IMR-90 (cell line): Measurements from ENCODE around the gene MYADM. TPM values are rescaled to one million over a fixed set of nuclear protein-coding genes. Genes with fewer than 3 reads are reported as not detected.

ENCODE experiments used
- ATAC-seq: fragments of 200-7000 bp; cut with Tn5 transposase; 2 replicates; pipeline ENCODE4 v1.9.1; 2020; ENCODE audit warnings: low read depth, mild to moderate bottlenecking, moderate library complexity
- BruUV-seq: library from RNA; stranded (reverse); fragments of 400-500 nt; replicated peaks from 2 replicates; lab custom pipeline; 2021; lab: Mats Ljungman, UMichigan
- CTCF ChIA-PET: fragments of 300-600 bp; formaldehyde crosslinking; extraction: SDS; loops from one replicate; lab custom pipeline; 2021; ENCODE audit warnings: antibody characterized with exemption; lab: Yijun Ruan, JAX
- POLR2A ChIA-PET: fragments of 300-600 bp; sonication (Branson Sonifier 250); formaldehyde crosslinking; loops from one replicate; lab custom pipeline; 2022; ENCODE audit warnings: antibody characterized with exemption; ENCODE audit not compliant: unreplicated experiment; lab: Charles Lee
- DNase-seq: peaks from one replicate; pipeline ENCODE4 v3.0.0; 2013
- H2AFZ ChIP-seq: replicated peaks from 2 replicates; pipeline ENCODE3; 2013; ENCODE audit warnings: low read length, mild to moderate bottlenecking; ENCODE audit not compliant: poor library complexity
- H2AK5ac ChIP-seq: 2 replicates; pipeline ENCODE4 v1.6.1; 2013; ENCODE audit warnings: low read depth, low read length, inconsistent platforms
- H2AK9ac ChIP-seq: replicated peaks from 2 replicates; pipeline ENCODE3; 2013; ENCODE audit warnings: mild to moderate bottlenecking, low read depth, low read length, moderate library complexity; ENCODE audit not compliant: poor library complexity
- H2BK120ac ChIP-seq: 2 replicates; pipeline ENCODE4 v1.6.1; 2013; ENCODE audit warnings: low read depth, low read length, inconsistent platforms
- H2BK15ac ChIP-seq: 3 replicates; pipeline ENCODE4 v1.6.1; 2013; ENCODE audit warnings: low read depth, low read length, inconsistent platforms
- H2BK20ac ChIP-seq: 2 replicates; pipeline ENCODE4 v1.6.1; 2013; ENCODE audit warnings: low read depth, mild to moderate bottlenecking, inconsistent platforms, low read length, moderate library complexity
- H2BK5ac ChIP-seq: 2 replicates; pipeline ENCODE4 v1.6.1; 2013; ENCODE audit warnings: mild to moderate bottlenecking, low read depth, low read length, inconsistent platforms; ENCODE audit not compliant: poor library complexity, severe bottlenecking
- H3K14ac ChIP-seq: replicated peaks from 2 replicates; pipeline ENCODE4 v1.6.1; 2013; ENCODE audit warnings: low read depth, low read length, inconsistent platforms
- H3K18ac ChIP-seq: 2 replicates; pipeline ENCODE4 v1.6.1; 2013; ENCODE audit warnings: low read depth, low read length, control low read depth
- H3K23ac ChIP-seq: 2 replicates; pipeline ENCODE4 v1.6.1; 2013; ENCODE audit warnings: low read depth, low read length, inconsistent platforms
- H3K27ac ChIP-seq: 2 replicates; pipeline ENCODE4 v1.5.1; 2013; ENCODE audit warnings: mild to moderate bottlenecking, control low read depth, low read length; ENCODE audit not compliant: insufficient read depth
- H3K27me3 ChIP-seq: 2 replicates; pipeline ENCODE4 v1.6.1; 2013; ENCODE audit warnings: low read length; ENCODE audit not compliant: control insufficient read depth, insufficient read depth
- H3K36me3 ChIP-seq: 2 replicates; pipeline ENCODE4 v1.6.1; 2013; ENCODE audit warnings: low read length, mixed read lengths; ENCODE audit not compliant: control insufficient read depth, insufficient read depth
- H3K4ac ChIP-seq: 2 replicates; pipeline ENCODE4 v1.6.1; 2013; ENCODE audit warnings: low read depth, low read length, inconsistent platforms
- H3K4me1 ChIP-seq: 2 replicates; pipeline ENCODE4 v1.6.1; 2013; ENCODE audit warnings: low read length, mixed read lengths; ENCODE audit not compliant: control insufficient read depth, insufficient read depth
- H3K4me2 ChIP-seq: 2 replicates; pipeline ENCODE4 v1.6.1; 2013; ENCODE audit warnings: low read depth, mild to moderate bottlenecking, control low read depth, low read length, moderate library complexity
- H3K4me3 ChIP-seq: 2 replicates; pipeline ENCODE4 v1.5.1; 2013; ENCODE audit warnings: low read depth, mild to moderate bottlenecking, control low read depth, low read length, moderate library complexity; ENCODE audit not compliant: insufficient read depth
- H3K56ac ChIP-seq: 2 replicates; pipeline ENCODE4 v1.6.1; 2013; ENCODE audit warnings: low read length, inconsistent platforms; ENCODE audit not compliant: insufficient read depth; ENCODE audit errors: extremely low read depth
- H3K79me1 ChIP-seq, 2 experiments: 2 replicates each; pipeline ENCODE4 v1.6.1; 2013; ENCODE audit warnings: low read length in 2 of 2, inconsistent platforms in 1 of 2, low read depth in 1 of 2
- H3K9ac ChIP-seq: 2 replicates; pipeline ENCODE4 v1.6.1; 2013; ENCODE audit warnings: low read depth, low read length, control low read depth
- H3K9me1 ChIP-seq: 2 replicates; pipeline ENCODE4 v1.6.1; 2013; ENCODE audit warnings: low read length, inconsistent platforms; ENCODE audit not compliant: insufficient read depth
- H3K9me3 ChIP-seq: 2 replicates; pipeline ENCODE4 v1.6.1; 2013; ENCODE audit warnings: low read length; ENCODE audit not compliant: control insufficient read depth, insufficient read depth
- H4K20me1 ChIP-seq: 2 replicates; pipeline ENCODE4 v1.6.1; 2013; ENCODE audit warnings: low read length, inconsistent platforms; ENCODE audit not compliant: insufficient read depth
- H4K5ac ChIP-seq: 2 replicates; pipeline ENCODE4 v1.6.1; 2013; ENCODE audit warnings: mild to moderate bottlenecking, low read depth, low read length, control low read depth
- H4K8ac ChIP-seq, 2 experiments: 2 replicates each; pipeline ENCODE4 v1.6.1; 2013; ENCODE audit warnings: low read depth in 2 of 2, low read length in 2 of 2, control low read depth in 1 of 2, inconsistent platforms in 1 of 2
- H4K91ac ChIP-seq: 2 replicates; pipeline ENCODE4 v1.6.1; 2013; ENCODE audit warnings: low read depth, low read length, inconsistent platforms; ENCODE audit not compliant: insufficient read depth
- BHLHE40 ChIP-seq: fragments of 150-350 bp; IDR thresholded peaks from 2 replicates; pipeline ENCODE4 v1.6.1; 2016; ENCODE audit warnings: mild to moderate bottlenecking, low read depth, low read length
- CEBPB ChIP-seq: IDR thresholded peaks from 2 replicates; pipeline ENCODE4 v1.6.1; 2012; ENCODE audit warnings: low read depth, low read length, improper control_type of control experiment
- CHD1 ChIP-seq: IDR thresholded peaks from 2 replicates; pipeline ENCODE4 v1.6.1; 2012; ENCODE audit warnings: low read depth, low read length, improper control_type of control experiment
- FOS ChIP-seq: fragments of 150-350 bp; IDR thresholded peaks from 2 replicates; pipeline ENCODE4 v1.6.1; 2016; ENCODE audit warnings: low read depth, low read length
- MAFK ChIP-seq: IDR thresholded peaks from 2 replicates; pipeline ENCODE4 v1.6.1; 2012; ENCODE audit warnings: low read depth, low read length, improper control_type of control experiment
- MAZ ChIP-seq: IDR thresholded peaks from 2 replicates; pipeline ENCODE4 v1.6.1; 2012; ENCODE audit warnings: low read depth, mild to moderate bottlenecking, low read length, improper control_type of control experiment, moderate library complexity, borderline replicate concordance
- MXI1 ChIP-seq: IDR thresholded peaks from 2 replicates; pipeline ENCODE4 v1.6.1; 2012; ENCODE audit warnings: low read depth, mild to moderate bottlenecking, low read length, moderate library complexity, borderline replicate concordance
- NFE2L2 ChIP-seq: fragments of 150-350 bp; IDR thresholded peaks from 2 replicates; pipeline ENCODE4 v1.6.1; 2016; ENCODE audit warnings: low read depth, mild to moderate bottlenecking, low read length
- POLR2A ChIP-seq: IDR thresholded peaks from 2 replicates; pipeline ENCODE4 v1.6.1; 2012; ENCODE audit warnings: mild to moderate bottlenecking, low read depth, low read length
- RAD21 ChIP-seq: IDR thresholded peaks from 2 replicates; pipeline ENCODE4 v1.6.1; 2012; ENCODE audit warnings: low read length, improper control_type of control experiment
- RCOR1 ChIP-seq: IDR thresholded peaks from 2 replicates; pipeline ENCODE4 v1.6.1; 2012; ENCODE audit warnings: mild to moderate bottlenecking, low read length, improper control_type of control experiment; ENCODE audit not compliant: insufficient replicate concordance
- RFX5 ChIP-seq: IDR thresholded peaks from 2 replicates; pipeline ENCODE4 v1.8.0; 2012; ENCODE audit warnings: low read depth, mild to moderate bottlenecking, low read length, moderate library complexity
- SMC3 ChIP-seq: fragments of 150-350 bp; IDR thresholded peaks from 2 replicates; pipeline ENCODE4 v1.6.1; 2016; ENCODE audit warnings: low read depth, mild to moderate bottlenecking, antibody characterized with exemption, low read length, moderate library complexity
- WGBS, 2 experiments: methylation state at CpG; one replicate each; pipeline versions ENCODE4 v1.1.5 to v1.1.7; 2013; ENCODE audit warnings: missing lambda C conversion rate in 2 of 2; ENCODE audit not compliant: insufficient read length in 1 of 2; ENCODE audit errors: extremely low coverage in 2 of 2; 5-methylcytosine and 5-hydroxymethylcytosine counted together
- dilution Hi-C: fragments of 300-500 bp; cut with HindIII; formaldehyde crosslinking; loops from one replicate; pipeline ENCODE4 v1.14.3; 2018; ENCODE audit warnings: low sequenced_read_pairs; ENCODE audit not compliant: unreplicated experiment
- in situ Hi-C: fragments of 300-500 bp; cut with MboI; formaldehyde crosslinking; loops from 3 replicates; pipeline ENCODE4 v1.14.3; 2019; ENCODE audit warnings: low sequenced_read_pairs, inconsistent platforms, mixed read lengths
- intact Hi-C: fragments of 100-400 bp; cut with micrococcal nuclease; formaldehyde crosslinking; loops from 2 replicates; pipeline ENCODE4 v1.10.0; 2022
- polyA plus RNA-seq, 3 experiments: library from polyadenylated mRNA; depleted of rRNA; stranded (reverse); fragments of >200 nt; gene quantifications; 2 replicates each; pipeline ENCODE4 v1.2.3, GENCODE V29; 2012; ENCODE audit warnings: low replicate concordance in 1 of 3
- total RNA-seq: library from RNA; depleted of rRNA; stranded (reverse); fragments of >200 nt; gene quantifications from 2 replicates; pipeline ENCODE4 v1.2.3, GENCODE V29; 2012
- TF ChIP-seq, protein P1 (sequence below): conservative IDR thresholded peaks from 2 replicates; pipeline ENCODE4 v1.5.1; 2012; ENCODE audit warnings: mild to moderate bottlenecking, low read depth, low read length, improper control_type of control experiment
- TF ChIP-seq, protein P2 (sequence below): fragments of 150-350 bp; IDR thresholded peaks from 2 replicates; pipeline ENCODE4 v1.6.1; 2016; ENCODE audit warnings: low read depth, mild to moderate bottlenecking, low read length, moderate library complexity, borderline replicate concordance
- TF ChIP-seq, protein P3 (sequence below): fragments of 150-350 bp; IDR thresholded peaks from 2 replicates; pipeline ENCODE4 v1.6.1; 2017; ENCODE audit warnings: mild to moderate bottlenecking, antibody characterized with exemption, low read length, low read depth

Gene MYADM
- total and polyA plus RNA-seq, 2 of the 4 experiments (the other 2 are of a cell fraction) = 4.8 to 96.1 TPM

DNA sequence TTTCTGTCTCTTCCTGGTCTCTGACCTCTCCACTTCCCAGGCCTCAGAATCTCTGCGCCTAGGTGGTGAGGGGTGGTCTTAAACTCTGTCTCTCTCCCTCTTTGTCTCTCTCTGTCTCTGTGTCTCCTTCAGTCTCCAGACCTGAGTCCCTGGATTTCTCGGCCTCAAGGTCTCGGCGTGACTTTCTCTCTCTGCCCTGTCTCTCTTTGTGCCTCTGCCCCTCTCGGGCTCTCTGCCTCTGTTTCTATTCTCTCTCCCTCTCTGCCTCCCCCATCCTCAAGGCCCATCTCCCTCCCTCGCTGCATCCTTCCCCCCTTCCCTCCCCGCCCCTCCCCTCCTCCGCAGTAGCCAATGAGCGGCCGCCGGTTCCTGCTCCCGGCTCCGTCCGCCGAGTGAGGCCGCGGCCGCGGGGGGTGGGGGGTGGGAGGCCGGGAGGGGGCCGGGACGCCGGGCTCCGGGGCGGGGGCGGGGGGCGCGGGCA, 41.3 kb downstream of the MYADM start, which contains the start of gene CACNG7:
TSS of gene CACNG7 (plus strand) at position 344 of the 481 bp plus-strand sequence. CDS start 3,554 bp downstream, outside the sequence.
- dilution Hi-C loops (no loop called here), intact Hi-C loops (no loop called here), in situ Hi-C loops (no loop called here)
- no peaks in the 10 kb centered on the region for H3K36me3 ChIP-seq
- H3K4me3 ChIP-seq = peak within 1 kb of the TSS; percentile 61
- peak within 1 kb of the TSS; percentile 79 for H2AFZ ChIP-seq
- H2BK120ac ChIP-seq = no peak within 1 kb of the TSS
- TF ChIP-seq RAD21 (no peak), CEBPB (no peak), SMC3 (no peak), MAZ (no peak), MXI1 (no peak), NFE2L2 (no peak), CHD1 (no peak), RCOR1 (no peak), FOS (no peak), BHLHE40 (no peak), MAFK (no peak), RFX5 (no peak), POLR2A (no peak)
- TF ChIP-seq, protein P1, sequence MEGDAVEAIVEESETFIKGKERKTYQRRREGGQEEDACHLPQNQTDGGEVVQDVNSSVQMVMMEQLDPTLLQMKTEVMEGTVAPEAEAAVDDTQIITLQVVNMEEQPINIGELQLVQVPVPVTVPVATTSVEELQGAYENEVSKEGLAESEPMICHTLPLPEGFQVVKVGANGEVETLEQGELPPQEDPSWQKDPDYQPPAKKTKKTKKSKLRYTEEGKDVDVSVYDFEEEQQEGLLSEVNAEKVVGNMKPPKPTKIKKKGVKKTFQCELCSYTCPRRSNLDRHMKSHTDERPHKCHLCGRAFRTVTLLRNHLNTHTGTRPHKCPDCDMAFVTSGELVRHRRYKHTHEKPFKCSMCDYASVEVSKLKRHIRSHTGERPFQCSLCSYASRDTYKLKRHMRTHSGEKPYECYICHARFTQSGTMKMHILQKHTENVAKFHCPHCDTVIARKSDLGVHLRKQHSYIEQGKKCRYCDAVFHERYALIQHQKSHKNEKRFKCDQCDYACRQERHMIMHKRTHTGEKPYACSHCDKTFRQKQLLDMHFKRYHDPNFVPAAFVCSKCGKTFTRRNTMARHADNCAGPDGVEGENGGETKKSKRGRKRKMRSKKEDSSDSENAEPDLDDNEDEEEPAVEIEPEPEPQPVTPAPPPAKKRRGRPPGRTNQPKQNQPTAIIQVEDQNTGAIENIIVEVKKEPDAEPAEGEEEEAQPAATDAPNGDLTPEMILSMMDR = no peak
- TF ChIP-seq, protein P2, sequence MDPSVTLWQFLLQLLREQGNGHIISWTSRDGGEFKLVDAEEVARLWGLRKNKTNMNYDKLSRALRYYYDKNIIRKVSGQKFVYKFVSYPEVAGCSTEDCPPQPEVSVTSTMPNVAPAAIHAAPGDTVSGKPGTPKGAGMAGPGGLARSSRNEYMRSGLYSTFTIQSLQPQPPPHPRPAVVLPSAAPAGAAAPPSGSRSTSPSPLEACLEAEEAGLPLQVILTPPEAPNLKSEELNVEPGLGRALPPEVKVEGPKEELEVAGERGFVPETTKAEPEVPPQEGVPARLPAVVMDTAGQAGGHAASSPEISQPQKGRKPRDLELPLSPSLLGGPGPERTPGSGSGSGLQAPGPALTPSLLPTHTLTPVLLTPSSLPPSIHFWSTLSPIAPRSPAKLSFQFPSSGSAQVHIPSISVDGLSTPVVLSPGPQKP = no peak
- TF ChIP-seq, protein P3, sequence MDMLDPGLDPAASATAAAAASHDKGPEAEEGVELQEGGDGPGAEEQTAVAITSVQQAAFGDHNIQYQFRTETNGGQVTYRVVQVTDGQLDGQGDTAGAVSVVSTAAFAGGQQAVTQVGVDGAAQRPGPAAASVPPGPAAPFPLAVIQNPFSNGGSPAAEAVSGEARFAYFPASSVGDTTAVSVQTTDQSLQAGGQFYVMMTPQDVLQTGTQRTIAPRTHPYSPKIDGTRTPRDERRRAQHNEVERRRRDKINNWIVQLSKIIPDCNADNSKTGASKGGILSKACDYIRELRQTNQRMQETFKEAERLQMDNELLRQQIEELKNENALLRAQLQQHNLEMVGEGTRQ = no peak
- DNase-seq (no peak), ATAC-seq (peak; percentile 42)
- H3K4me2 ChIP-seq = peak within 1 kb of the TSS; percentile 86
- H4K8ac ChIP-seq = peak within 1 kb of the TSS in 1 of 2 experiments; percentile 53; a peak in 1 of 4 replicates
- no peak within 1 kb of the TSS for H2BK15ac ChIP-seq
- peaks cover 5% of the 10 kb centered on the region; the same call in 1 of the 2 replicates for H3K4me1 ChIP-seq
- H2AK9ac ChIP-seq = no peak within 1 kb of the TSS
- no peaks in the 10 kb centered on the region for H3K9me1 ChIP-seq
- H4K91ac ChIP-seq = no peak within 1 kb of the TSS
- 0% methylated on average over 3 of the region's 28 CpGs; no CpG with 5 or more reads in 1 of the 2 experiments for WGBS, 2 experiments
- no peaks in the 10 kb centered on the region for H3K79me1 ChIP-seq
- POLR2A ChIA-PET = no interaction called here
- CTCF ChIA-PET = no interaction called here
- H3K18ac ChIP-seq = no peak within 1 kb of the TSS
- H3K14ac ChIP-seq = 0 out of 2 replicates have a peak within 1 kb of the TSS, but pooled peaks have one; percentile 71
- H3K27ac ChIP-seq = no peak within 1 kb of the TSS; the same call in 1 of the 2 replicates
- 0 out of 2 replicates have a peak within 1 kb of the TSS, but pooled peaks have one; percentile 16 for H3K23ac ChIP-seq
- H4K20me1 ChIP-seq = no peaks in the 10 kb centered on the region
- H2BK20ac ChIP-seq = no peak within 1 kb of the TSS
- H3K9ac ChIP-seq = peak within 1 kb of the TSS; percentile 59; the same call in 1 of the 2 replicates
- H3K27me3 ChIP-seq = peaks cover 31% of the 10 kb centered on the region
- no peaks in the 10 kb centered on the region for H3K9me3 ChIP-seq
- H2BK5ac ChIP-seq = no peak within 1 kb of the TSS
- no peak within 1 kb of the TSS; the same call in 1 of the 2 replicates for H4K5ac ChIP-seq
- no peak within 1 kb of the TSS for H2AK5ac ChIP-seq
- BruUV-seq = no TSS peak
- no peak within 1 kb of the TSS for H3K56ac ChIP-seq
- H3K4ac ChIP-seq = no peak within 1 kb of the TSS
